DND-41 (cell line): Measurements from ENCODE around the gene TUBB3.

Experiments used
- ATAC-seq: fragments of 200-7000 bp; cut with Tn5 transposase; 3 replicates; pipeline ENCODE4 v1.9.1; 2021; ENCODE audit warnings: low read depth; ENCODE audit not compliant: insufficient read depth
- DNase-seq: peaks from one replicate; pipeline ENCODE4 v3.0.0-alpha.2; 2020
- H2AFZ ChIP-seq: 2 replicates; pipeline ENCODE4 v1.6.0; 2012; ENCODE audit warnings: low read depth, low read length
- H3K27ac ChIP-seq: 2 replicates; pipeline ENCODE4 v1.5.1; 2012; ENCODE audit warnings: low read length, inconsistent platforms
- H3K27me3 ChIP-seq: fragments of 200-600 bp; sonication (generic); 2 replicates; pipeline ENCODE4 v1.6.0; 2012; ENCODE audit warnings: low read length, mild to moderate bottlenecking, inconsistent platforms; ENCODE audit not compliant: insufficient read depth, poor library complexity
- H3K36me3 ChIP-seq: 2 replicates; pipeline ENCODE4 v1.5.1; 2012; ENCODE audit warnings: low read length, inconsistent platforms; ENCODE audit not compliant: insufficient read depth
- H3K4me1 ChIP-seq: 2 replicates; pipeline ENCODE4 v1.5.1; 2012; ENCODE audit warnings: mild to moderate bottlenecking, low read length; ENCODE audit not compliant: insufficient read depth
- H3K4me2 ChIP-seq: 2 replicates; pipeline ENCODE4 v1.6.0; 2012; ENCODE audit warnings: mild to moderate bottlenecking, moderate library complexity, low read length, inconsistent platforms; ENCODE audit not compliant: insufficient read depth
- H3K4me3 ChIP-seq, 2 experiments: fragments of 200-600 bp in 1 of 2; shearing (Covaris generic) in 1 of 2; 2 replicates each; pipeline ENCODE4 v1.5.1; 2012 to 2016; ENCODE audit warnings: inconsistent platforms in 2 of 2, low read length in 2 of 2, mild to moderate bottlenecking in 2 of 2, low read depth in 1 of 2, moderate library complexity in 1 of 2
- H3K79me2 ChIP-seq: 2 replicates; pipeline ENCODE4 v1.6.0; 2012; ENCODE audit warnings: low read length, inconsistent platforms; ENCODE audit not compliant: insufficient read depth
- H3K9ac ChIP-seq: 2 replicates; pipeline ENCODE4 v1.6.0; 2012; ENCODE audit warnings: low read depth, mild to moderate bottlenecking, inconsistent platforms, low read length, moderate library complexity
- H3K9me3 ChIP-seq: 2 replicates; pipeline ENCODE4 v1.5.1; 2012; ENCODE audit warnings: low read length, moderate library complexity, mild to moderate bottlenecking, inconsistent platforms; ENCODE audit not compliant: insufficient read depth, severe bottlenecking
- H4K20me1 ChIP-seq: 2 replicates; pipeline ENCODE4 v1.6.0; 2012; ENCODE audit warnings: low read length; ENCODE audit not compliant: insufficient read depth
- CTCF ChIP-seq: IDR thresholded peaks from 2 replicates; pipeline ENCODE4 v1.5.1; 2012; ENCODE audit warnings: borderline replicate concordance, low read length, moderate library complexity, mild to moderate bottlenecking; ENCODE audit not compliant: poor library complexity, severe bottlenecking; ENCODE audit errors: extremely low read depth
- EZH2 ChIP-seq: IDR thresholded peaks from 3 replicates; pipeline ENCODE4 v1.6.1; 2012; ENCODE audit warnings: borderline replicate concordance, low read depth, mild to moderate bottlenecking, moderate library complexity, low read length, inconsistent platforms; ENCODE audit not compliant: severe bottlenecking

Gene TUBB3

GRCh38 chr16:89884041-89884421 is 39.1 kb upstream of the TUBB3 start:
- no peak for DNase-seq
- Histone ChIP-seq H4K20me1 (peaks cover 43% of the 10 kb centered on the region), H3K36me3 (peaks cover 83% of the 10 kb centered on the region), H3K4me1 (no peaks in the 10 kb centered on the region), H3K27me3 (no peaks in the 10 kb centered on the region), H3K9ac (no peak overlapping the region), H2AFZ (no peak overlapping the region), H3K27ac (no peak overlapping the region), H3K9me3 (no peaks in the 10 kb centered on the region), H3K4me2 (no peak overlapping the region), H3K4me3 (no peak overlapping the region), H3K79me2 (peaks cover 46% of the 10 kb centered on the region)
- TF ChIP-seq CTCF (no peak), EZH2 (no peak)
- no peak for ATAC-seq

- no peak overlapping the region for H3K4me3 ChIP-seq
- H3K79me2 ChIP-seq = peaks cover 25% of the 10 kb centered on the region
- H3K36me3 ChIP-seq = peaks cover 85% of the 10 kb centered on the region
- peaks cover 36% of the 10 kb centered on the region for H4K20me1 ChIP-seq
- no peak overlapping the region for H2AFZ ChIP-seq
- no peaks in the 10 kb centered on the region for H3K27me3 ChIP-seq
- no peak for DNase-seq
- H3K4me2 ChIP-seq = no peak overlapping the region
- TF ChIP-seq EZH2 (no peak), CTCF (no peak)
- H3K27ac ChIP-seq = no peak overlapping the region
- H3K9ac ChIP-seq = no peak overlapping the region
- no peaks in the 10 kb centered on the region for H3K4me1 ChIP-seq
- no peak for ATAC-seq
- no peaks in the 10 kb centered on the region for H3K9me3 ChIP-seq
These were observed 35.9 kb upstream of the TUBB3 start for GRCh38 chr16:89887243-89887642.

GRCh38 chr16:89890200-89890599 is 32.9 kb upstream of the TUBB3 start:
- Histone ChIP-seq H3K4me3 (no peak overlapping the region), H4K20me1 (peaks cover 31% of the 10 kb centered on the region), H2AFZ (no peak overlapping the region), H3K9ac (no peak overlapping the region), H3K27ac (no peak overlapping the region), H3K27me3 (no peaks in the 10 kb centered on the region), H3K9me3 (no peaks in the 10 kb centered on the region), H3K36me3 (peaks cover 86% of the 10 kb centered on the region), H3K4me1 (no peaks in the 10 kb centered on the region), H3K4me2 (no peak overlapping the region), H3K79me2 (peaks cover 10% of the 10 kb centered on the region)
- DNase-seq (no peak), ATAC-seq (no peak)
- TF ChIP-seq CTCF (no peak), EZH2 (no peak)

GRCh38 chr16:89890886-89891657 is 32.1 kb upstream of the TUBB3 start:
- no peak overlapping the region for H3K9ac ChIP-seq
- peaks cover 8% of the 10 kb centered on the region for H3K79me2 ChIP-seq
- ATAC-seq = no peak

More at GRCh38 chr16:89890886-89891657, 32.1 kb upstream of the TUBB3 start:
- Histone ChIP-seq H3K4me1 (no peaks in the 10 kb centered on the region), H2AFZ (no peak overlapping the region), H3K9me3 (no peaks in the 10 kb centered on the region), H3K4me3 (no peak overlapping the region), H3K27me3 (no peaks in the 10 kb centered on the region), H3K27ac (no peak overlapping the region), H4K20me1 (peaks cover 35% of the 10 kb centered on the region), H3K36me3 (peaks cover 85% of the 10 kb centered on the region), H3K4me2 (no peak overlapping the region)
- no peak for DNase-seq
- TF ChIP-seq CTCF (no peak), EZH2 (no peak)
